Hematopoietic multipotent progenitor cell treated with erythropoietin and hydrocortisone succinate and interleukin-3 and kit ligand, for 15 days (in vitro differentiated cells): ENCODE results near the gene DPYSL4.

Source experiments
- DNase-seq: peaks from one replicate; pipeline ENCODE4 v3.0.0-alpha.2; 2015; ENCODE audit warnings: low spot score

Gene DPYSL4

DNA sequence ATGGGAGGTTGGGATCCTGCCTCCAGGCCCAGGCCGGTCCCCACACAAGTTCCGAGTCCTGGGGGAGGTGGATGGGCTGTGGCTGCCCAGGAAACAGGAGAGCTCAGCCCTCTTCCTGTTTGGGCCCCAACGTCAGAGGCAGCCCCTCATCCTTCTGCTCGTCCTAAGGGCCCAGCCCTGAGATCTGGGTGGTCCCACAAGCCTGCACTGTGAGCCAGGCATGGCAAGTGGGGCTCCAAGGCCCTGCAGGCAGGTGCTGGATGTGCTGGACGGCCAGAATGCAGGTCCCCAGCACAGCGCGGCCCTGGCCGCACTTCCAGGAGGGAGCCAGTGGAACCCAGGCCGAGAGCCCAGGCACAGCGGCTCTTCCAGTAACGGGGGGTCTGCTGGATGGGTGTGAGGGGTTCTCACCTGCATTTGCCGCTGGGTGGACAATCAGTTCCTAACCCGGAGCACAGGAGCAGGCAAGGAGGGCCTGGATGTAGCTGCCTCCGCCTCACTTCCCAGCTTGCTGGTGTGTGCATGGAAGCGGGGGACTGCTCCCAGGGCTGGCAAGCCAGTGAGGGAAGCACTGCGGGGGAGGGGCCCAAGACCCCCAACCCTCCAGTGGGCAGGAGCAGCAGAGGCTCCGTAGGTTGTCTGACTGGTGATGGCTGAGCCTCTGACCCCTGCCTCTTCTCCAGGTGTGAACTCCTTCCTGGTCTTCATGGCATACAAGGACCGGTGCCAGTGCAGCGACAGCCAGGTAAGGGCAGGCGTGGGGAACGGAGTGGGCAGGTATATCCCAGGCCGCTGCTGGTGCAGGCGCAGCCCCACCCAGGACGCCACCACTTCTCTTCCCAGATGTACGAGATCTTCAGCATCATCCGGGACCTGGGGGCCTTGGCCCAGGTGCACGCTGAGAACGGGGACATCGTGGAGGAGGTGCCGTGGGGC lies 9.7 kb downstream of the DPYSL4 start:
- DNase-seq = no peak

GRCh38 chr10:132197271-132198067 lies 10.7 kb downstream of the DPYSL4 start:
- no peak for DNase-seq

GRCh38 chr10:132198068-132198370 lies 11.3 kb downstream of the DPYSL4 start:
- no peak for DNase-seq

DNA sequence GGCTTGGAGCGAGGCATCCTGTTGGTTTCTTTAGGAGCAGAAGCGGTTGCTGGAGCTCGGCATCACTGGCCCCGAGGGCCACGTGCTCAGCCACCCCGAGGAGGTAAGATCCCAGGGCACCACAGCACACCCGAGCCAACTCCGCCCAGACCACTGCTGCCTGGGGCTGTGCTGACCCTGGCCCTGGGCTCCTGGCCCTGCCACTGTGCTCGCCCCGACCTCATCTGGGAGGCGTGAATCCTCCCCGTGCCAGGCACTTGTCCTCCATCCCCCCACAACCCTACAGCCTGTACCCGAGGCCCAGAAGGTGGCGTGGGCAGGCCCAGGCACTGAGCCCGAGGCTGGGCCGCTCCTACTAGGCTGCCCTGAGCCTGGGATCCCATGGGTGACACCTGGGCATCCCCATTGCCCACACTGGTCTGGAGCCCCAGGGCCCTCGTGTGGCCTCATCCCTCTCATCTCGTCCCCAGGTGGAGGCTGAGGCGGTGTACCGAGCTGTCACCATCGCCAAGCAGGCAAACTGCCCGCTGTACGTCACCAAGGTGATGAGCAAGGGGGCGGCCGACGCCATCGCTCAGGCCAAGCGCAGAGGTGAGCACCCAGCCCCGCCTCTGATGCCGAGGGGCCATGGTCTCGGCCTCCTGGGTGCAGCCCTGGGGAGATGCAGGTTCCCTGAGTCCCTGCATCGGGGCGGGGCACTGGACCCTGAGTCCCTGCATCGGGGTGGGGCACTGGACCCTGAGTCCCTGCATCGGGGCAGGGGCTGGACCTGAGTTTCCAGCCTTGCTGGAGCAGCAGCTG lies 11.8 kb downstream of the DPYSL4 start:
- DNase-seq = no peak

DNA sequence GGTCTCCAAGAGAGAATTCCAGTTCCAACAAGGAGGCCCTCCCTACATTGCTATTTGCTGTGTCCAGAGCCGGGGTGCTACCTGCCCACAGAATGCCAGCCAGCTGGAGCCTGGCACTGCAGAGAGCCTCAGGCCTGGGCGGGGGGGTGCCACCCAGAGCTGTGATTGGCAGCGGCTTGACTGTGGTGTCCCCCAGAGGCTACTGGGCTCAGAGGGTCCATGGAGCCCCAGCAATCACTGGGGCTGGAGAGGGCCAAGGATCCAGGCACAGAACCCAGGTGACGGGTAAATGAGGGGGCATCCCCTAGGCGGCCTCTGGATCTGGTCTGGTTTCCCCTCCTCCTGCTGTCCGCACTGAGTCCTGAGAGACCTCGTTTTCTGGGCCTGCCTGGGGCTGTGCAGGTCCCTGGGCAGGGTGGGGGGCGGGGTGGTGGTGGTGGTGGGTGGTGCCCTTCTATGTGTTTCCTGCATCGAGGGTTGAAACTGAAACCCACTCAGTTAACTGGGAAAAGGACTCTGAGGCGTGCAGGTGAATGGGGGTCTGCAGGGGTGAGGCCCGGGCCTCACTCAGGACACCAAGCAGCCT lies 12.6 kb downstream of the DPYSL4 start:
- DNase-seq = no peak

DNA sequence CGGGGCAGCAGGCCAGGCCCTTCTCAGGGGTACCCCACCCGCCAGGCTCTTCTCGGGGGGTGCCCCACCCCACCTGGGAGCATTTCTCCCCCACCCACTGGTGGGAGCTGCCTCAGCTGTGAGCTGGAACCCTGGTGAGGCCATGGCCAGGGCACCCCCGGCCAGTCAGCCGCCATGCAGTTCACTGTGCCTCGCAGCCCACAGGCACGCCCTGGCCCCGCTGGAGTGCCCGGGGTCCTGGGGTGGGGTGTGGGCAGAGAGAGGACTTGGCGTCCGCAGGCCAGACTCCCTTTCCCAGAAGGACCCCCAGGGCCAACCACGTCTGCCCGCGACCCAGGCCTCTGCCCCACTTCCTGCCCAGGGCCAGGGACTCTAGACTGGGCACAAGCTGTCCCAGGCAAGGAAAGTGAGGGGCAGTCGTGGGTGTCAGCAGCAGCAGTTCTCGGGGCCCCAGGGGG lies 13.1 kb downstream of the DPYSL4 start:
- no peak for DNase-seq

DNA sequence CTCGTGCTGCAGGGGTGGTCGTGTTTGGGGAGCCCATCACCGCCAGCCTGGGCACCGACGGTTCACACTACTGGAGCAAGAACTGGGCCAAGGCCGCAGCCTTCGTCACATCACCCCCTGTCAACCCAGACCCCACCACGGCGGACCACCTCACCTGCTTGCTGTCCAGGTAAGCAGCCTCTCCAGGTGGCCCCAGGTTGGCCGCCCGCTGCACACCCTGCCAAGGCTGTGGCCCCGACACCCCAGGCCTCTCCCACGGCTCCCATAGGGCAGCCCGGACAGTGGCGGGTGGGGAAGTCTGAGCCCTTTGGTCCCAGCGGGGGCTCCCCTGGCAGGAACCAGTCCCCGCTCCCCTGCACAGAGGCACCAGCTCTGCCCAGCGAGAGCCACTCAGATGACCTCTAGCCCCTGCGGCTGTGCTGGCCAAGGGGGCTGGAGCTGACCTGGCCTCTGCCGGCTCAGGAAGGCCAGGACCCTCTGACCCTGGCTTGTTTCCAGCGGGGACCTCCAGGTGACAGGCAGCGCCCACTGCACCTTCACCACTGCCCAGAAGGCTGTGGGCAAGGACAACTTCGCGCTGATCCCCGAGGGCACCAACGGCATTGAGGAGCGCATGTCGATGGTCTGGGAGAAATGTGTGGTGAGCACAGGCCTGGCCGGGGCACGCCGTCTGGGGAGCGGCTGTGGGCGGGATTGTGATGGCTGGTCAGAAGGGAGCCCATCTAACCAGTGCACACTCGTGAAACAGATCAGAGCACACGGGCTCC lies 13.8 kb downstream of the DPYSL4 start:
- no peak for DNase-seq

DNA sequence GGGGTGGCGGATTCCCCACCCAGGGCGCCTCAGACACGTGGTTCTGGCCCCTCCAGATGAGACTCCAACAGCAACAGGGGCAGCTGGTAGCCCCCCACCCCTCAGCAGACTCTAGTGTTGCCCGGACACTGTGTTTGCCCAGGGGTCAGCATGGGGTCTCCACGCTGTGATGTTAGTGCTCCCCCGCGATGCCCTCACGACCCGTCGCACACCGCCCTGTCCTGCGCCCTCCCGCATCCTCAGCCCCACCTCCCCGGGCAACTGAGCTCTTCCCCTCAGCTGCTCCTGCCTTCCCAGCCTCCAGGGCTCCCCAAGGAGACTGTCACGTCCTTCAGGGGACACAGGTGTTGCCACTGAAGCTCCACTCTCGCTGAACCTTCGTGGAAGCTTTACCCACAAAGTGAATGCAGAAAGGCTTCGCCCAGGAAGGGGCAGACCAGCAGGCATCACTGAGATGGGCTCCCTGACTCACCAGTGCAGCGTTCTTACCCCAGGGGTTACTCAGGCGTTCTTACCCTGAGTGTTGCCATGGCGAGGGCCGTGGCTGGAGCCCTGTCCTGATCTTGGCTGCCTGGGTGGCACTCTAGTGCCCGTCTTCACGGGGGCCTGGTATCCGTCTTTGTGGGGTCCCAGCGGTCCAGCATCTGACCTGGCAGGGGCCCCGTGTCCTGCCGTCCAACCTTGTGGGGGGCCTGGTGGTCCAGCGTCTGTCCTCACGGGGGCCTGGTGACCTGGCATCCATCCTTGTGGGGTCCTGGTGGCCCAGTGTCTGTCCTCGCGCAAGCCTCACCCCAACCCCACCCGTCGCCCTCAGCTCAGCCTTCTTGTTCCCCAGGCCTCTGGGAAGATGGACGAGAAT lies 14.6 kb downstream of the DPYSL4 start:
- no peak for DNase-seq

- DNase-seq = no peak
These were observed 15.6 kb downstream of the DPYSL4 start for GRCh38 chr10:132202070-132202970.

DNA sequence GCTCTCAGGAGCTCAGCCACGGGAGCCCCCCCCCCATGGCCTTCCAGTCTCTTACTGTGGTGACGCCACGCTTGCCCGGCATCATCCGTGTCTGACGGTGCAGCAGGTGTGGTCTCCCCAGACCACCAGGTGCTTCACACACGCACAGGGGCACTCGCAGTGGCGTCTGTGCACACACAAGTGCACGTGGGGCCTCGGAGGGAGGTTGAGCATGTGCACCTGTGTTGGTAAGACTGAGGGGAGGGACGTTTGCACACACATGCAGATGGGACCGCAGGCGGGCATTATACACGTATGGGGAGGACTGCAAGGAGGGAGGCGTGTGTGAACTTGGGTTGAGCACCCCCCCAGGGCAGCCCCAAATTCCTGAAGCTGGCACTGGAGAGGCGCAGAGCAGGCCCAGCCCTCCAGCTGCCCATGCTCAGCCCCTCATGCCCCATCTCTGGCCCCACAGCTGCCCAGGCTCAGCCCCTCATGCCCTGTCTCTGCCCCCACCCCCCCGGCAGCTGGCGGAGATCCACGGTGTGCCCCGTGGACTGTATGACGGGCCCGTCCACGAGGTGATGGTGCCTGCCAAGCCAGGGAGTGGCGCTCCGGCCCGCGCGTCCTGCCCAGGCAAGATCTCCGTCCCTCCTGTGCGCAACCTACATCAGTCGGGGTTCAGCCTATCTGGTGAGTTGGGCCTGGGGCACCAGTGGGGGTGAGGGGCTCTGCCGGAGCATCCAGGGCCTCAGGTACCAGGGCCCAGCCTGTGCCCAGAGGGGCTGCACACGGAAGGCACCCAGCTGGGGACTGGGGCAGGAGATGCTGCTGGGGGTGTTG lies 16.7 kb downstream of the DPYSL4 start:
- no peak for DNase-seq

DNA sequence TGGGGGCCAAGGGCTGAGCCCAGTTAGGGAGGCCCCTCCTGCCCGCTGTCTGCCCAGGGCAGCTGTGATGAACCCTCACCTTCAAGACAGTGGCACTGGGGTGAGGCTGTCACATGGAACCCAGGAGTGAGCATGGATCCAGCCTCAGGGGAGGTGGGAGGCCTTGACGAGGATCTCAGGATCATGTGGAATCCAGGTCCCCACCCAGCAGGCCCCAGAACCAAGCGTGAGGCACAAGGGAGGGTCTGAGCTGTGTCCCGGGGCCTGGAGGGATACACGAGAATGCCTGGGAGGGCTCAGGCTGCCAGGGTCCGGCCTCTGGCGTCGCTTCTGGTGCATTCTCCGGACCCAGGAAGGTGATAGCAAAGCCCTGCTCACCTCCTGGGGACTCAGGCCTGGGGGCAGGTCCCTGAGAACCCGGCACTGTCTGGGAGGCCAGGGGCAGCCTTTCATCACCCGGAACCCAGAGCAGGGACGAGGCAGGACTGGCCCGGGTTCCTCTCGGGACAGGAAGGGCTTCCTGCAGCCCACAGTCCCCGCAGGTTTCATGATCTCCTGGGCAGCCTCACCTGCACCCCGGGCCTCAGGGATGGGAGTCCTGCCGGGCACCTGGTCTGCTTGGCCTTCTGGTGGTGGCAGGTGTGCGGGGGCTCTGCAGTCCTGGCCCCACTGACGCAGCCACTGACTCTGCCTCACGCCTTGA lies 17.5 kb downstream of the DPYSL4 start:
- DNase-seq = no peak

DNA sequence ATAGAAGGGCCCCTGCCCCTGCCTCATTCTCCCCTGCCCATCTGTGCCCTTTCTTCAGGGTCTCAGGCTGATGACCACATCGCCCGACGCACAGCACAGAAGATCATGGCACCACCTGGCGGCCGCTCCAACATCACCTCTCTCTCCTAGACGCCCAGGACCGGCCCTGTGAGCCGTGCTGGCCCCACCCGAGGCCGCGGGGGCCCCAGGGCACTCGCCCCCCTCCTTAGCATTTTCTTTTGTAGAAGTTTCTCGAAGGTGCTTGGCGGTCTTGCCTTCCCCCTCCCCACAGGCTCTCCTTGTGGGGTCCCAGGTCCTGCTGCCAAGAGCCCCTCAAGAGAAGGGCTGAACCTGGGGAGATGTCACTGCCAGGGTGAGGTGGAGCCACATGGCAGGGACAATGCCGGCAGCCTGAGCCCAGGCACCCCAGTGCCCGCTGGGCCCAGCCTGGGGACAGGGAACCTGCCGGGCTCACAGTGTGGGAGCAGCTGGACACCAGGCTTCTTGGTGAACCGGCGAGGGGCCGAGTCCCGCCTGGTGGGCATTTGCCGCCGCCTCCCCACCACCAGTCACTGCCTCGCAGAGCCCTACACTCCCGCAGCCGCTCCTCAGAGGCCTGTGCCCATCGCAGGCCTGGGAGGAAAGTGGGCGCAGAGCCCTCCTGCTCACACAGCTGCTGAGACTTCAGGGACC lies 18.2 kb downstream of the DPYSL4 start:
- DNase-seq = no peak

DNA sequence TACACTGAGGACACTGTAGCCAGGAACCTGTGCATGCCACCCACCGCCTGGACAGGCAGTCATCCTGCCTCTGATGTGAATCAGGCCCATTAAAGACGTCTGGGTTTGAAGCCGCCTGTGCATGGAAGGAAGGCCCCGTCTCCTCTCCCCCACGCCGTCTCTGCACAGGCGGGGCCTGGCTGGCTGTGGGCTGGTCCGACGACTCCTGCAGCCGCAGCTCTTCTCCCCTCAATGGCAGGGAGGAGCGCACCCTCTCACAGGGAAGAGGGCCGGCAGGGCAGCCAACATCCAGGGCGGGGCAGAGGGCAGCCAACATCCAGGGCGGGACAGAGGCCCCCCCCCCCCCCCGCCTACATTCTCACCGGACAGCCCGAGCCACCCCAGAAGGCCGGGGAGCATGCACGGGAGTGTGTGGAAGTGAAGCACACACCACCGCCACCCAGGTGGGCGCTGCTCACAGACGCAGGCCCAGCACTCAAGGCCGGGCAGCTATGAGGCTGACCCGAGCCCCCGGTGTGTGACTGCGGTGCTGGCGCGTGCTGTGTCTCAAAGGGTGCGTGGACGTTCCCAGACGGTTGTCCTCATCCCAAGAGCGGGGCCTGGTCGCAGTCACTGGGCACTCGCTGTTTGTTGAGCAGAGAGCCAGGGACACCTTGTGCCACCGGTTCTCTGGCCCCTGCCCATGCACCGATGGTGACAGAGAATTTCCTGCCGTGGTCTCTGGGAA lies 19.1 kb downstream of the DPYSL4 start:
- no peak for DNase-seq

DNA sequence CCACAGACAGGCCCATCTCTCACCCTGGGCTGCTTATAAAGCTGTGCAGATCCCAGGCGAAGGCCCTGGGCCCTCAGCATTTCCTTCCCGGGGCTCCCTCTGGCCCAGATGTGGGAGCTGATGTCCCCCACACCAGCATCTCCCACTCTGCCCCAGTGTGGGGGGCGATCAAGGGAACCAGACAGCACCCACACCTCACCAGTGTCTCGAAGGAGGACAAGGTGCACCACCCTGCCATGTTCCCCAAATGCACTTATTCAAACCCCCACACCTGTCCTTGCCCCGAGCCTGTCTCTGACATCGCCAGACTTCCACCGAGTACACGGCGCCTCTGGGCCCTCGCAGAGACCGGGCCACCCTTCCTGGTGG lies 19.6 kb downstream of the DPYSL4 start:
- no peak for DNase-seq

DNA sequence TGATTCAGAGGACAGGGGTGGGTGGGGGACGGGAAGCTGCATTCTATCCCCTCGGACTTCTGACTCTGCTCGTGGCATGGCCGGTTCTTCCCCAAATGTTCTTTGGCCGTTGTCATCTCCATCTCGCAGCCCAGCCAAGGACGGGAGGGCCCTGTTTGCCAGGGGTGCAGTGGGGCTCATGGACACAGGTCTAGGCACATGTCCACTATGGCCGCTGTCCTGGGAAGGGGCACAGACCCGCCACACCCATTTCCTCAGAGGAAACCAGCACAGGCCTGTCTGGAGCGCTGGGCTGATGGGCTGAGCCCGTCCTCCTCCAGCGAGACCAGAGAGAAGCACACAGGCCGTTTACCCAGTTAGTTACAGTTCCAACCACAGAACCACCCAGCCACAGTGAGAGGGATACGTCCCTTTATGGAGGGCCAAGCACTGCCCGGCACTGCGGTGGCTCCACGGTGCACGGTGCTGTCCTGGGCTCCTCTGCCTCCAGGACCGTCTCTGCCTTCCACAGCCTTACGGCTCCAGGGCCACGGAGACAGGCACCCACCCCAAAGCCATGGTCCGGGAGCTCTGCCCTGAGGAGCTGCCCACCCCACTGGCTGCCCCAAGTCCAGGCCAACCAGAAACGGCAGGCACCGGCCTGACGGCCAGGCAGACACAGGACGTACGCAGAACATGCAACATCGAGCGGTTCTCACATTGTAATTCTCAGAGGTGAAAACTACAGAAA lies 20.2 kb downstream of the DPYSL4 start:
- no peak for DNase-seq
